Right lung (tissue), 5 donors: ENCODE data around the gene MCM5. TPM values are rescaled to one million over a fixed set of nuclear protein-coding genes. Genes with fewer than 3 reads are reported as not detected.
"Not testable (repeated sequence)": the region's sequence is repeated elsewhere in the genome, so short reads cannot be mapped to it uniquely, and the experiment has no call there.

Source experiments
- DNase-seq, 2 donors: peaks; one replicate each; pipeline ENCODE4 v3.0.0-alpha.2; 2013
- polyA plus RNA-seq, 5 donors: library from polyadenylated mRNA; unstranded; fragments of 120-200 nt; gene quantifications; one replicate each; pipeline versions ENCODE4 v1.2.1 to v1.2.3, GENCODE V29; 2013; ENCODE audit warnings: inconsistent platforms in 1 of 5, low replicate concordance in 1 of 5; ENCODE audit not compliant: insufficient read length in 5 of 5, insufficient read depth in 1 of 5

Gene MCM5
- polyA plus RNA-seq, 5 donors, result 54.2 to 77.9 (median 59.3) TPM

GRCh38 chr22:35450824-35451569 lies 51.1 kb downstream of the MCM5 start:
- no peak for DNase-seq

- no peak for DNase-seq
Measured at GRCh38 chr22:35451592-35451991, 51.7 kb downstream of the MCM5 start.

- peak; percentile 48 to 56 for DNase-seq
Measured at GRCh38 chr22:35452351-35452781, 52.4 kb downstream of the MCM5 start.

- DNase-seq, result no peak
Measured at GRCh38 chr22:35452810-35453743, 53.1 kb downstream of the MCM5 start.

DNA sequence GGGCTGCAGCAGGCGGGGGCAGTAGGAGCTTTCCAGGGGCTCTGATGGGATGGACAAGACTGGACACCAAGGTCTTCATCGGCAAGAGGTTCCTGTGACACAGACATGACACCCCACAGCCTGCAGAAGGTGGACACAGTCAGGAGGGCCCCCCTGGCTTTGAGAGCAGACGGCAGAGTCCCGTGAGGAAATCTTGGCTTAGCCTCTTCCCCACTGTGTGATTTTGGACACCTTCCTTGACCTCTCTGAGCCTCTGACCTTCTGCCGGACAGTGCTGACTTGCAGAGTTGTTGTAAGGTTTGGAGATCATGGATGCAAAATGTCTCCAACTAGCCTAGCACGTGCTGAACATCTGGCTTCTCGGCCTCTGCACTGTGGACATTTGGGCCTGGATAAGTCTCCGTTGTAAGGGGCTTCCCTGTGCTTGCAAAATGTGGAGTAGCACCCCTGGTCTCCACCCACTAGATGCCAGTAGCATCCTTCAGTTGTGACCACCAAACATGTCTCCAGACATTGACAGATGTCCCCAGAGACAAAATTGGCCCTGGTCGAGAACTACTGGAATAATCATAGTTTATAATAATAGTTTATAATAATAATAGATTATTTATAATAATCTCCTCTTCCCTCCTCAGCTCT lies 54.6 kb downstream of the MCM5 start:
- DNase-seq, result no peak

- DNase-seq, result no peak
Measured at GRCh38 chr22:35455529-35455928, 55.6 kb downstream of the MCM5 start.

GRCh38 chr22:35456757-35457156 lies 56.8 kb downstream of the MCM5 start:
- DNase-seq, result no peak

DNA sequence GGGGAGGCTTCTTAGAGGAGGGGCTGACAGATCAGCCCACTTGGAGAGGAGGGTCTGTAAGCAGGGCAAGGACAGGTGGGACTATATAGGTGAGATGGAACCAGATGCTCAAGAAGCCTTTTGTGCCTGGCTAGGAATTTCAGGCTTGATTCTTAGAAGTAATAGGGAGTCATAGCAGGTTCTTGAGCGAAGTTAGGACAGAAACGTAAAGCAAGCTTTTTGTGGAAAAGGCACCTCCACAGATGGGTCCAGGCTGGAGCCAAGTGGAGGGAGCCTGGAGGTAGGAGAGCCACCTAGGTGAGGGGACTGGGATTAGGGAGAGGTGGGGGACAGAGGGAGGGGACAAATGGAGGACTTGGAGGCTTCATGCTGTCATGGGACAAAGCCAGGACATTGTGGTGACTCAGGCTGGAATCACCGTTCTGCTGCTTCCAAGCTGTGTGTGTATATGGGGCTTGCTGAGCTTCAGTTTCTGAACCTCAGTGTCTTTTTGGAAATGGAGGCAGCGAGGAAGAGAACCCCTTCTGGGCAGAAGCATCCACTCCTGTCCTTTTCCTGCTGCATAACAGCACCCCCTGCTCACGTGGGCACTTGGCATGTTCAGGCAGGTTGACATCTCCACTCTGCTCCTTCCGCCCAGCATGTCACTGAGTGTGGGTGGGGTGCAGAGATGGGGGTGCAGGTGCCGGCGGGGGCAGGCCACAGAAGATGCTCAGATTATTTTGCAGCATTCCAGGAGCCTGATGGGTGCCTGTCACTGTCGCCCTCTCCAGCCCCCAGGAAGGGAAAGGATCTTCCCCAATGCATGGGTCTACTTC lies 58.0 kb downstream of the MCM5 start:
- no peak for DNase-seq

GRCh38 chr22:35458547-35459422 lies 58.8 kb downstream of the MCM5 start:
- DNase-seq, result no peak

DNA sequence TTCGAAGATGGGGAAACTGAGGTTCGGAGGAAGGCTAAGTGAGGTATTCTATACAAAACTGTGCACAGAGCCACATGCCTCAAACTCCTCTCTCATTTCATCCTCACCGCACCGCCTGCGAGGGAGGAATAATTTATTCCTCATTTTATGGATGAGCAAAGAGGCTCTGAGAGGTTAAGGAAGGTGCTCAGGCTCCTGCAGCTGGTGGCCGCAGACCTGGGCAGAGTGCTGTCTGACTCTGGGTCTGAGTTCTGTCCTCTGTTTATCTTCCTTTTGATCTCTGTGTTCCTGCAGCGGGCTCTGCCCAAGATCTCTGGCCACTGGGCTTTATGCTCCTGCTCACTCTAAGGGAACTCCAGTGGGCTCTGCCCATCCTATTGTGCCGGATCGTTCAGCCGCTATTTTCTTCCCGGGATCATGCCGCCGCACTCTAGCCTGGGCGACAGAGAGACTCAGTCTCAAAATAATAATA lies 59.5 kb downstream of the MCM5 start:
- no peak for DNase-seq

- DNase-seq, result not testable (repeated sequence)
Measured at GRCh38 chr22:35459976-35460375, 60.0 kb downstream of the MCM5 start.

- no peak for DNase-seq
Measured at GRCh38 chr22:35460688-35461087, 60.7 kb downstream of the MCM5 start.

GRCh38 chr22:35462498-35463230 lies 62.7 kb downstream of the MCM5 start:
- no peak for DNase-seq

- DNase-seq, result no peak
Measured at GRCh38 chr22:35463231-35463933, 63.4 kb downstream of the MCM5 start.

DNA sequence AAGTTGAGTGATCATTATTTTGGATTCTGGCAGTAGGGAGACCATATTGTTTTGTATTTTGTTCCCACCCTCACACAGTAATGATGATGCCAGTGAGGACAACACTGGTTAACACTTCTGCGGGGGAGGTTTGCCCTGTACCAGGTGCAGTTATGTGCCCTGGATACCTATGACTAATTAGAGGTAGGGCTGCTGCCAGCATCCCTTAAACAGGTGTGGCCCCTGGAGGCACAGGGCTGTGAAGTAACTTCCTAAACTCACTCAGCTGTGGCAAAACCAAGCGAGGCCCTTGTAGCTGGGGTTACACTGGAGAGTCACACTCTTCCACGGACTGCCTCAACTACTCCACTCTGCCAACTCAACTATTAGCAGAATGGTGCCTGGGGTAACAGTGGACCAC lies 64.5 kb downstream of the MCM5 start:
- no peak for DNase-seq

- no peak for DNase-seq
Measured at GRCh38 chr22:35465109-35465701, 65.3 kb downstream of the MCM5 start.

DNA sequence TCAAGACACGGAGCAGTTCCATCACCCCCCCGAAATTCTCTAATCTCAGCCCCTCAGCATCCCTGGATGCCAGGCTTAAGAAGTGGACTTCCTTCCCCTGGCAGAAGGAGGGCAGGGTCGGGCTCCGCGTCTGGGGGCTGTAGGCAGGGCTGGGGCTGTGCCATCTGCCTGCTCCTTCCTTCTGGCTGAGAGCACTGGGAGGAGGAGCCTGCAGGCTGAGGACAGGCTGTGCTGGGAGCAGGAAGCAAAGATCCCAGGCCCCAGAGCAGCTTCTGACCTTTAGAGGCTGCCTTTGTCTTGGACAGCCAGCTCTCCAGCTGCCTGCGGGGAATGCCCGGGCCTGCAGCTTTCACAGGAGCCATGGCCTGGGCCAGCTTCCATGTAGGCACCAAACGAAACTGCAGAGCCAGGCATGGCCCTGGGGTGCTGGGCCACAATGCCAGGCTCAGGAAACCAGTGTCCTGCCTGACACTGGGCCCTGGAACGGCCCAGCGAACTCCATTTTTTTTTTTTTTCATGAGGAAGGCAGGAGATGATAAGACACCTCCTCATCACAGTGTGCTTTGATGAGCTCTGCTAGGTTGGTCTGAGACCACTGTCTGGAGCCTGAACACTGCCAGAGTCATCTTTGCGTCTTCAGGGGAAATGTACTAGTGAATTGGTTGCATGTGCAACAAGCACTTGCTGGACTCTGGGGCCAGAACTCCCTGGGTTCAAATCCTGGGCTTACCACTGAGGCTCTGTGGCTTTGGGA lies 67.9 kb downstream of the MCM5 start:
- peak; percentile 41 to 43 for DNase-seq

- no peak for DNase-seq
Measured at GRCh38 chr22:35470903-35471321, 71.0 kb downstream of the MCM5 start.
